SU-DHL-6 (cell line): Measurements from ENCODE around the gene FHL1.

Source experiments
- EZH2phosphoT487 ChIP-seq: fragments of 200-600 bp; sonication (generic), shearing (Covaris generic); conservative IDR thresholded peaks from 2 replicates; pipeline ENCODE4 v1.6.1; 2018; ENCODE audit warnings: mild to moderate bottlenecking, antibody characterized with exemption, low read length, moderate library complexity, mixed read lengths
- TF ChIP-seq, protein P1 (sequence below): fragments of 200-600 bp; sonication (generic); IDR thresholded peaks from one replicate; pipeline ENCODE4 v1.5.1; 2017; ENCODE audit warnings: antibody characterized with exemption, mild to moderate bottlenecking, low read length, moderate library complexity; ENCODE audit not compliant: insufficient read depth, poor library complexity, severe bottlenecking

DNA sequence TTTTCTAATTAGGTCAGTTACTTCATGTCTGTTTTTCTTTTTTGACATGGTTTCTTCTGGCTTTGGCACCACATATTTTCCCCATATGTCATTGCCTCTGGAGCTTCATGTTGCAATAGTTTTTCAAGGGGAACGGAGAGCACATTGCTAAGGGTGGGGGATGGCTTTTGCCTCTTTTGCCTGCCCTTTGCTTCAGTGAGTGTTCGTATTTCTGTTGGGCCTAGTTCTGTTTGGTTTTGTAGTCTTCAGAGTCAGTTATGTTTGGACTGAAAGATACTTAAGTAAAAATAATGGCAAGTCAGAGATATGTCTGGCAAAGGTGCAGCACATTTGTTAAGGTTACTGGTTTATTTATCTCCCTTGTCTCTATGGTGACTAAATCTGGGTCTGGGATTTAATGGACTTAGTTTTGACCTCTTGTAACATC is 29.1 kb downstream of the FHL1 start:
- TF ChIP-seq, protein P1, sequence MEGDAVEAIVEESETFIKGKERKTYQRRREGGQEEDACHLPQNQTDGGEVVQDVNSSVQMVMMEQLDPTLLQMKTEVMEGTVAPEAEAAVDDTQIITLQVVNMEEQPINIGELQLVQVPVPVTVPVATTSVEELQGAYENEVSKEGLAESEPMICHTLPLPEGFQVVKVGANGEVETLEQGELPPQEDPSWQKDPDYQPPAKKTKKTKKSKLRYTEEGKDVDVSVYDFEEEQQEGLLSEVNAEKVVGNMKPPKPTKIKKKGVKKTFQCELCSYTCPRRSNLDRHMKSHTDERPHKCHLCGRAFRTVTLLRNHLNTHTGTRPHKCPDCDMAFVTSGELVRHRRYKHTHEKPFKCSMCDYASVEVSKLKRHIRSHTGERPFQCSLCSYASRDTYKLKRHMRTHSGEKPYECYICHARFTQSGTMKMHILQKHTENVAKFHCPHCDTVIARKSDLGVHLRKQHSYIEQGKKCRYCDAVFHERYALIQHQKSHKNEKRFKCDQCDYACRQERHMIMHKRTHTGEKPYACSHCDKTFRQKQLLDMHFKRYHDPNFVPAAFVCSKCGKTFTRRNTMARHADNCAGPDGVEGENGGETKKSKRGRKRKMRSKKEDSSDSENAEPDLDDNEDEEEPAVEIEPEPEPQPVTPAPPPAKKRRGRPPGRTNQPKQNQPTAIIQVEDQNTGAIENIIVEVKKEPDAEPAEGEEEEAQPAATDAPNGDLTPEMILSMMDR, result no peak
- TF ChIP-seq EZH2phosphoT487, result no peak
